GM18858 (cell line): Measurements from ENCODE around the gene CACNA1I.

Experiments used
- ATAC-seq: cut with Tn5 transposase; IDR thresholded peaks from one replicate; pipeline ENCODE4 v1.9.1; 2021; ENCODE audit not compliant: unreplicated experiment

CACNA1I gene

DNA sequence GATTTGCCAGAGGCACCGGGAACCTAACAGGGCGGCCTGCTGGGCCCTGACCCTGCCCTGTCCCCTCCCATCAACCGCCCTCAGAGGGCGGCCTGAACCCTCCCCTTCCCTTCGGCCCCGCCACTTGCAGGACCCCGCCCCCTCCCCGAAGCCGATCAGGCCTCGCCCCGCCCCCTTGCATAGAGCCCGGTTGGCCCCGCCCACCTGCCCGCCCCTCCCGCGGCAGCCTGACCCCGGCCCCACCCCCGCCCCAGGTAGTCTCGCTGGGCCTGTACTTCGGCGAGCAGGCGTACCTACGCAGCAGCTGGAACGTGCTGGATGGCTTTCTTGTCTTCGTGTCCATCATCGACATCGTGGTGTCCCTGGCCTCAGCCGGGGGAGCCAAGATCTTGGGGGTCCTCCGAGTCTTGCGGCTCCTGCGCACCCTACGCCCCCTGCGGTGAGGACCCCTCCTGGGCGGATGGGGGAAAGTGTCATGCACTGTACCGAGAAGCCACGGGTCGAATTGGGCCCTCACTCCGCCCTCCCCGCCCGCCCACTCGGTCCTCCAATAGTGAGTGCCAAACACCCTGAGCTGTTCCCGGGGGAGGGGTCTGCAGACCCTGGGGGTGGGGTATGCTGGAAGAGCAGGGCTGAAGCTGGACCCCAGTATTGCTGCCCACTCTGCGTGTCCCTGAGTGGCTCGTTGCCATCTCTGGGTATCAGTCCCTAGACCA is 94.1 kb downstream of the CACNA1I start:
- no peak for ATAC-seq

DNA sequence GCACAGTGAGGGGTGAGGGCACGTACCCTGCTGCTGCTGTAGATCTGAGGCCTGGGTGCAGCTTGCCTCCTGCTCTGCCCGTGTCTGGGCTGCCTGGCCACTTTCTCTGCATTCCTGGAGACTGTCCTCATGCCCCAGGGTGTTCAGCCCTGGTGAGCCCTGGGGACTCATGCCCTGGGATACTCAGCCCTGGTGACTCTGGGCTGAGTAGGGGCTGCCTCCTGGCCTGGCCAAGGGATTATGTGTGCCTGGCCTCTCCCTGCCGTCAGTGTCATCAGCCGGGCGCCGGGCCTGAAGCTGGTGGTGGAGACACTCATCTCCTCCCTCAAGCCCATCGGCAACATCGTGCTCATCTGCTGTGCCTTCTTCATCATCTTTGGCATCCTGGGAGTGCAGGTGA is 94.7 kb downstream of the CACNA1I start:
- no peak for ATAC-seq

DNA sequence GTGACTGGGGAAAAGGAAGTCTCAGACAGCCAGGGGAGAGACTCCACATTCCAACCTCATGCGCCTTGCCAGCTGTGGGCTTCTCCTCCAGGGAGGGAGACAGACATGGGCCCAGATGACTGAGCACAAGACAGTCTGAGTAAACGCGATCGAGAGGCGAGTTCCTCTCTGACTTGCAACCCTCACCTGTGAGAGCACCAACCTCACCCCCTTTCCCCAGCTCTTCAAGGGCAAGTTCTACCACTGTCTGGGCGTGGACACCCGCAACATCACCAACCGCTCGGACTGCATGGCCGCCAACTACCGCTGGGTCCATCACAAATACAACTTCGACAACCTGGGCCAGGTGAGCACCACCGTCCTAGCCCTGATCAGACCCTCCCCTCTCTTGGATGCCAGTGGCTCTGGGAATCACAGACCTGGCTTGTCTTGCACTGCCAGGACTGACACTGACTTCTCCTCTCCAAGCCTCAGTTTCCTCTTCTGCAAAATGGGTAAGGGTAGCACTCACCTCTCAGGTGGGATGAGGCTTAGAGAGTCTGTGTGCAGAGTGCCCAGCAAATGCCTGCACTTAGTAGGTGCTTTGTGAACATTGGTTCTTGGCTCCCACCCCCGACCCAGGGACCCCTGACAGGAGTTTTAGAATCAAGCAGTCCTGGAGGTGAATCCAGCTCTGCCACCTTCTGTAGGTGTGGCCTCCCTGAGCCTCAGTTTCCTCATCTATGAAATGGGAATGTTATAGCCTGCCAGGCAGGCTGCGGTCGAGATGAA is 95.3 kb downstream of the CACNA1I start:
- ATAC-seq, result no peak

DNA sequence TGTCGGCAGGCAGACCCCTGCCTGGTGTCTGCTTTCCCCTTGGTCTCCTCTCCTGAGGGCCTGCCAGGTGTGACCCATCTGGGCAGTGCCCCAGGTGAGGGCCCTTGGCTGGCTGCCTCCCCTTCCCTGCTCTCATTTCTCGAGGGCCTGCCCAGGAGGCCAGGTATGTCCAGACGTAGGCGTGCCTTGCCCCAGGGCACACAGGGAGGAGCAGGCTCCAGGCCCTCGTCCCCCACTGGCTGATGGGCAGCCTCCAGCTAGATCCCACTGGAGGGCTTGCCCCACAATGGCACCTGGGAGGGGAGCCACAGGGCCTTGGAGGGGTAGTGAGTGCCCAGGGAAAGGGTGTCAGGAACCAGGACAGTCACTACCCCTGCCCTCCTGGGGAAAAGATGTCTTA is 95.9 kb downstream of the CACNA1I start:
- no peak for ATAC-seq

DNA sequence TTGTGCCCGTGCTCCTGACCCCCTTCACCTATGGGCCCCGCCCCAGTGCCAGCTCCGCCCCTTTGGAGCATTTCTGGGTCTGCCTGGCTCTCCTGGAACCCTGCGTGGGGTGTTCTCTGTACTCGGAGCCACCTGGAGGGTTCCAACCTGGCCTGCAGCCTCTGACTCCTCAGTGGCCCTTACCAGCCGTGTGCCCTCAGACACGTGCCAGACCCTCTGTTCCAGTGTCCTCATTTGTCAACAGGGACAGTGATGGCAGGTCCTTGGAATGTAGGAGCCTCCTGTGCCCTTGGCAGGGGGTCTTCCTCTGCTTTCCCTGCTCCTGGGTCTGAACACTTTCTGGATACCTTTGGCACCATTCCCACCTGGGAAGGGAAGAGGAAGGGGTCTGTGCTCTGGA is 96.4 kb downstream of the CACNA1I start:
- ATAC-seq, result no peak

DNA sequence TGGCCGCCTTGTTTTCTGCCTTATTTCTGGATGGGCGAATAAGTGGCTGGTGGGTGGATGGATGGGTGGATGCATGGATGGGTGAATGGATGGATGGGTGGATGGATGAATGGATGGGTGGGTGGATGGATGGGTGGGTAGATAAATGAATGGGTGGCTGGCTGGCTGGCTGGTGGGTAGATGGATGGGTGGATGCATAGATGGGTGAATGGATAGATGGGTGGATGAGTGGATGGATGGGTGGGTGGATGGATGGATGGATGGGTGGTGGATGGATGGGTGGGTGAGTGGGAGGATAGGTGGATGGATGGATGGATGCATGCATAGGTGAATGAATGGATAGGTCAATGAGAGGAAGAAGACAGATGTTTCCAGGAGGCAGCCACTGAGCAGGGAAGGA is 98.9 kb downstream of the CACNA1I start:
- no peak for ATAC-seq

DNA sequence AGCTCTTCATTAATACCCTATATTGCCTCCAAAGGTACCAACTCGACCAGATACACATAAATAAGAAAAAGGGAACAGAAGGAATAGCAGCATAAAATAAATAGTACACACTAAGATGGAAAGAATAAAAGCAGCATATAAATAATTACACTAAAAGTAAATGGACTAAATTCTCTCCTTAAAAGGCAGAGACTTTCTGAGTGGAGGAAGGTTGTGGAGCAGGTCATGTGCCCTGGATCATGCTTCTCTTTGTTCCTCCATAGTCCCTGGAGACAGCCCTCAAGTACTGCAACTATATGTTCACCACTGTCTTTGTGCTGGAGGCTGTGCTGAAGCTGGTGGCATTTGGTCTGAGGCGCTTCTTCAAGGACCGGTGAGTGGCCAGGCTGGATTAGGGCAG is 101.4 kb downstream of the CACNA1I start:
- ATAC-seq, result no peak

DNA sequence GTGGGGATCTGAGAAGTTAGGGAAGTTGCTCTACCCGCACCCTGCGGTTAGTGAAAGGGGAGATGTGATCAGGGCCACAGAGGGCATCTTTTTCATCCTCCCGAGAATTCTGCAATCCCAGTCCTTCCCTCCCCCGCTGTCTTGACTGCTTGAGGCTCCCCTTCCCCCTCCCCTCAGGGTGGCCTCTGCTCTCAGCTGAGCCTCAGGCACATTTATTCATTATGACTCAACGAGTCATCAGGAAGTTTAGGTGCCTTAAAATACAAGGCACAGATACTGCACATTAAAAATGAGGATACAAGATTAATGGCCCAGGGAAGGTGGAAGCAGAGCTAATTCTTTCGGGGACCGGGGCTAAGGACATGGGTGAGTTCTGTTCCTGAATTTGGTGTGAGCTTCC is 104.0 kb downstream of the CACNA1I start:
- no peak for ATAC-seq

DNA sequence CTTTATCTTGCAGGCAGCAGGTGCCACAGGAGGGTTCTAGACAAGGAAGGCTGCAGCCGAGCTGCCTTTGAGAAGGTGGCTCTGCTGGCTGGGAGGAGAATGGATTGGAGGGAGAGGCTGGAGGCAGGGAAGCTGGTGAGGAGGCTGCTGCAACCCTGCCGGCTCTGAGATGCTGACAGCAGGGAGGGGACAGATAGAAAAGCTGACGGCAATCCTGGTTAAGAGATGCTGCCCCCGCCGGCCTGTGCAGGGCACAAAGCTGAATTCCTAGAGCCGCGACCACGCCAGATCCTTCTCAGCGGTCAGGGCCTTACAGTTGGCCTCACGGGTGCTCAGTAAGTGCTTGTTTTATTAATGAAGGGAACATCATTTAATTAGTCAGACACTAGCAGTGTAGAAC is 105.4 kb downstream of the CACNA1I start:
- ATAC-seq, result no peak

DNA sequence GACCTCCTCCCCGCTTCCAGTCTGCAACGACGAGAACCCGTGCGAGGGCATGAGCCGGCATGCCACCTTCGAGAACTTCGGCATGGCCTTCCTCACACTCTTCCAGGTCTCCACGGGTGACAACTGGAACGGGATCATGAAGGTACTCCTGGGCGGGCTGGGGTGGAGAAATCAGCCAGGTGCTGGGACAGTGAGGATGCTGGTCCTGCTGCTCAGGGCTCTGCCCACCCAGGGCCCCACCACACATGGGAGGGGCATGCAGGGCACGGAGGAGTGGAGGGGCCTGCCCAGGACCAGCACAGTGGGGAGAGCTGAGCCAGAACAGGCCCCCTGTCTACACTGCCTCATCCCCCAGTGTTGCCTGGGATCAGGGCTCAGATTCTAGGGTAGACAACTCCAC is 107.4 kb downstream of the CACNA1I start:
- ATAC-seq, result no peak

DNA sequence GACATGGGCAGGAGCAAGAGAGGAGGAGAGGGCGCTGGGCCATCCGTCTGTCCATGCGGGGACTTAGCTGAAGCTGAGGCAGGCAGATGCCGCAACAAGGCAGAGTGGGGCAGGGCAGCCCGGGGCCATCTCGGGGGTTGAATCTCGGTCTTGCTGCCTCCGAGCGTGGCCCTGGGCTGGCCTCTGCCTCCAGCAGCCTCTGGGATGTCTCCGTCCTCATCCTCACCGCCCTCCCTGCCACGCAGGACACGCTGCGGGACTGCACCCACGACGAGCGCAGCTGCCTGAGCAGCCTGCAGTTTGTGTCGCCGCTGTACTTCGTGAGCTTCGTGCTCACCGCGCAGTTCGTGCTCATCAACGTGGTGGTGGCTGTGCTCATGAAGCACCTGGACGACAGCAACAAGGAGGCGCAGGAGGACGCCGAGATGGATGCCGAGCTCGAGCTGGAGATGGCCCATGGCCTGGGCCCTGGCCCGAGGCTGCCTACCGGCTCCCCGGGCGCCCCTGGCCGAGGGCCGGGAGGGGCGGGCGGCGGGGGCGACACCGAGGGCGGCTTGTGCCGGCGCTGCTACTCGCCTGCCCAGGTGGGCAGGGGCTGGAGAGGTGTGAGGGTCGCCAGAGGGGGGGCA is 108.4 kb downstream of the CACNA1I start:
- no peak for ATAC-seq

DNA sequence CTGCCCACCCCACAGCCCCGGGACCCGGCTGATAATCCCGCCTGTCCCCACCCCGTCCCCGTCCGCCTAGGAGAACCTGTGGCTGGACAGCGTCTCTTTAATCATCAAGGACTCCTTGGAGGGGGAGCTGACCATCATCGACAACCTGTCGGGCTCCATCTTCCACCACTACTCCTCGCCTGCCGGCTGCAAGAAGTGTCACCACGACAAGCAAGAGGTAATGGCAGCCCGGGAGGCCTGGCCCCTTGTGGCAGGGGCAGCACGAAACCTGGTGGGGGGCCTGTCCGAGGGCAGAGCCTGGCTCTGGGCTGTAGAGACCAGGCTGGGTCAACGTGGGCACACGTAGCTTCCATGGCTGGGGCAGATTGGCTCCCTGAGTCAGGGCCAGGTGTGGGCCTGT is 109.1 kb downstream of the CACNA1I start:
- no peak for ATAC-seq

DNA sequence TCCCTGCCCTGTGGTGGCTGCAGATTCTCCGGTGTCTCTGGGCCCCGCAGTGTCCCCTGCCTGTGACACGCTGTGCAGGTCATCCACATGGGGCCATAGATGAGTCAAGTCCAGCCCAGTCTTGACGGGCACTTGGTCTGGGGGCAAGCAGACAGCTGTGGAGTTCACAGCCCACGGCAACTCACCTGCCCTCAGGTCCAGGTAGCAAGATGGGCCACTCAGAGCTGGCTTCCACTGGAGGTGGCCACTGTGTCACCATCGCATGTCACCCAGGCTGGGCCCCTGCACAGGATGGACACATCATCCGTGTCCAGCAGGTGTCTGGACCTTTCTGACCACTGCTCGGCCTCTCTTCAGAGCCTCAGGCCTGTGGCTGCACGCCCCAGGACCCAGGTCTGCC is 109.9 kb downstream of the CACNA1I start:
- ATAC-seq, result no peak

DNA sequence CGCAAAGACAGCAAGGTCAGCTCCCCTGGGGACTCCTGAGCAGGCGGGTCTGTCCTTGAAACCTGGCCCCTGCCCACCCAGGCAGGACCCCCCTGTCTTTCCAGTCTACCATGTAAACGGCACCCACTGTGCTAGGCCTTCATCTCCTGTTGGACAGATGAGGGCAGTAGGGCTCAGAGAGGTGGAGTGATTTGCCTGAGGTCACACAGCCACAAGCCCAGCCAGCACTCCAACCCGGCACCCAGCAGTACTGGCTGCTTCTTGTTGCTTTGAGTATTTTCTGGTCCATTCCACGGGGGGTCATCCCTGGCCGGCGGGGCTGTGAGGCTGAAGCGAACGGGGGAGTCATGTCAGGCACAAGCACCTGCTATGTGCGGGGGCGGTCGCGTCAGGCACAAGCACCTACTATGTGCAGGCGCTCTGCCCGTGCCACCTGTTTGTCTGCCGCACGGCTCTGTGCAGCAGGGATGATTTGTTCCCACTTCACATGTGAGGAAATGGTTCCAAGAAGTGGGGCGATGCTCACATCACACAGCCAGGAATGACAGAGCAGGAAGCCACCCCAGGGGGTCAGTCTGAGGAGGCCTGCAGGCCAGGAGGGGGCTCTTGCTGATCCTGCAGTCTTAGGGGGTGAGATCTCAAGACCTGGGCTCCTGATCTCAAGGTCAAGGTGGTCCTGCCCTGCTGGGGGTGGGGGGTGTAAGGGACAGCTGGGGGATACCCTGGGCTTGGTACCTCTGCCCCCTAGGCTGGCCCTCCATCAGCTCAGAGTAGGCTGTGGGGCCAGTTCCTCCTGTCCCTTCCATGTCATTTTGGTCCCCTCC is 110.7 kb downstream of the CACNA1I start:
- ATAC-seq, result no peak

DNA sequence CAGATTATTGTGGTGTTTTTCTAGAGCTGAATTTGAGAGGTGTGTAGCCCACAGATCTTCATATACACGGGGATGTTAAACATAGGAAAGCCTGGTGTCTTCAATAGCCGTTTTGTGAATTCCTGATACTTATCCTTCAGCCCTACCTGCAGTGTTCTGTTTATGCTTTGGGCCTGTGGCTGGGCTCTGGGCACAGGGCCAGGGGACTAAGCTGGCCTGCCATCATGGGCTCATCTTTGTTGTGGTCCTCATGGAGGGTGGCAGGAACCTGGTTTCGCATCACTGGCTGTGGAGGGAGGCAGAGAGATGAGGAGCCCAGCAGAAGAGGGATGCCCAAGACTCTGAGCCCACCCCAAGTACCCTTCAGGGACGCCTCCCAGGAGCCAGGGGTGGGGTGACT is 112.4 kb downstream of the CACNA1I start:
- ATAC-seq, result no peak

DNA sequence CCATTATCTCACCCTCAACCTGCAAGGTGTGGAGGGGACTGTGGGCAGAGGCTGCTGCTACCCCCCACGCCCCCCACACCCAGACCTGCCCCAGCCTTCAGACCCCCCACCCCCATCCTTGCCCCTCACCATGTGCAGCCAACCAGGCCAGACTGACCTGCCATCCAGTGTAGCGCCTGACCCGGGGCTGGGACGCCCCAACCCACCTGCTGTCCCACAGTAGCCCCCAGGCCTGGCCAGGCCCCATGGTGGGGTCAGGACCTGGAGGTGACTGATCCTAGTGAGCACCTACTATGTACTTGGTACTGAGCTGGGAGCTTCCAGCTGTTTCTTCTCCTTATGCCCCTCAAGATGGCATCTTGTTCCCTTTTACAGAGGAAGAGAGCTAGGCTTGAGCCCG is 113.1 kb downstream of the CACNA1I start:
- ATAC-seq, result no peak

DNA sequence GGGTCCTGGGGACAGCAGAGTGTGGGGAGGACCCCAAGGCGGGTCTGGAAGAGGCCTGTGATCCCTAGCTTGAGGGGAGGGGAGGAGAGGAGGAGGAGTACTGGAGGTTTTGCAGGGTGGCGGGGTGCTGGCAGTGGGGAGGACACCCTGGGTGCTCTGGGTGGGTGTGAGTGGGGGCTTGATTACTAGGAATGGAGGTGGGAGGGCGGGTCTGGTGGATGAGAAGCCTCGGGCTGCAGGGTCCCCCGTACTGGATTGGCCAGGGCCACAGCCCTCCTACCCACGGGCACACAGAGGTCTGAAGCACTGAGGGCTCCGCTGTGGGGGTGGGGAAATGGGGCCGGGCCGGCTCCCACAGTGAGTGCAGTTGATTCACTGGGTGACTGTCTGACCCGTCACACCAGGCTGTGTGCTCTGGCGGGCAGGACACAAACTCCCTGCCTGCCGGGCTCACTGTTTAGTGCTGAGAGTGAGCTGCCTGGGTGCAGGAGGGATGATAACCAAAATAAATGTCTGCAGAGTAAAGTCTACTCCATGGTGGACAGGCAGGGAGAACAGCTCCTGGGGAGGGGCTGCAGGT is 114.2 kb downstream of the CACNA1I start:
- ATAC-seq, result no peak

DNA sequence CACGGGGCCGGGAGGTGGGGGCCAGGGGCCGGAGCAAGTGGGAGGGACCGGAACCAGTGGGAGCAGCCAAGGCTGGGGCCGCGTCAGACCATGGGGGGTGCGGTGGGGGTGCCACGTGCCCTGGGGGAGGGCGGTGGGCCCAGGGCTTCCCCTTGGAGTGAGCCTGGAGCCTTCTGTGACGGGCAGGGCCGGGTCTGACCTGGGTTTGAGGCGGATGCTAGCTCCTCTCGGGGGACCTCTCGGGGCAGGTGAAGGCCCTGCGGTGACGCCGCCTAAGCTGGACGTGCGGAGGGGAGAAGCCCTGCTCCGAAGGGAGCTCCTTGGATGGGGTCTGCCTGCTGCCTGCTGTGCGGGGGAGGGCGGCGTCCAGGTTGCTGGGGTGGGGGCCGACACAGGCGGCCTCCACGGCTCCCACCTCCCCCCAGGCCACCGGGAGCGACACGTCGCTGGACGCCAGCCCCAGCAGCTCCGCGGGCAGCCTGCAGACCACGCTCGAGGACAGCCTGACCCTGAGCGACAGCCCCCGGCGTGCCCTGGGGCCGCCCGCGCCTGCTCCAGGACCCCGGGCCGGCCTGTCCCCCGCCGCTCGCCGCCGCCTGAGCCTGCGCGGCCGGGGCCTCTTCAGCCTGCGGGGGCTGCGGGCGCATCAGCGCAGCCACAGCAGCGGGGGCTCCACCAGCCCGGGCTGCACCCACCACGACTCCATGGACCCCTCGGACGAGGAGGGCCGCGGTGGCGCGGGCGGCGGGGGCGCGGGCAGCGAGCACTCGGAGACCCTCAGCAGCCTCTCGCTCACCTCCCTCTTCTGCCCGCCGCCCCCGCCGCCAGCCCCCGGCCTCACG is 115.0 kb downstream of the CACNA1I start:
- no peak for ATAC-seq

DNA sequence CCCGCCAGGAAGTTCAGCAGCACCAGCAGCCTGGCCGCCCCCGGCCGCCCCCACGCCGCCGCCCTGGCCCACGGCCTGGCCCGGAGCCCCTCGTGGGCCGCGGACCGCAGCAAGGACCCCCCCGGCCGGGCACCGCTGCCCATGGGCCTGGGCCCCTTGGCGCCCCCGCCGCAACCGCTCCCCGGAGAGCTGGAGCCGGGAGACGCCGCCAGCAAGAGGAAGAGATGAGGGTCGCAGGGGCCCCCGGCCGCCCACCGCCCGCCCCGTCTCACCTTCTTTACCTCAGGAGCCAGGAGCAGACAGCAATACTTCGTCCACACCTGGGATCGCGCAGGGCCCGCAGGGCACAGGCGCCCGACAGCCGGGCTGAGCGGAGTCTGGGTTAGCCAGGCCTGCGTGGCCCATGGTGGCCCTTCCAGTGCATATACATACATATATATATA is 115.6 kb downstream of the CACNA1I start:
- no peak for ATAC-seq
